ENCODE measurements around the gene CDH4.

DNA sequence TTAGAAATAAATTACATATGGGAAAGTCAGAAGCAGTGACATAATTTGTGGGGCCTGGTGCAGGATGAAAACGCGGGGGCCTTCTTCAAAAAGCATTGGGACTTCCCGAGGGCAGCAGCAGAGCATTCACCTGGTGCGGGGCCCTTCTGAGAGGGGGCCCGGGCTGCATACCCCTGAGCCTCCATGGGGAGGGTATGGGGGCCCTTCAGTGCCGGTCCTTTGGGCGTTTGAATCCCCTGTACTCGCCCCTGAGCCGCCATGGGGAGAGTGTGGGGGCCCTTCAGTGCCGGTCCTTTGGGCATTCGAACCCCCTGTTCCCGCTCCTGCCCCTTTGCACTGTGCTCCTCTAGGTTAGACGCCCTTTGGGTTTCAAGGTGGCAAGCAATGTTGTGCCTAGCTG is 283.5 kb downstream of the CDH4 start:
- TF ChIP-seq ZNF366 (tag by site-specific recombination; conservative IDR thresholded peaks at IDR 0.05) (no peak), ZNF274 (IDR thresholded peaks at IDR 0.05; ENCODE audit: low read length) (no peak), ZNF274 (tag by site-specific recombination; IDR thresholded peaks at IDR 0.05; ENCODE audit: borderline replicate concordance) (no peak)
- TF ChIP-seq, protein P1, sequence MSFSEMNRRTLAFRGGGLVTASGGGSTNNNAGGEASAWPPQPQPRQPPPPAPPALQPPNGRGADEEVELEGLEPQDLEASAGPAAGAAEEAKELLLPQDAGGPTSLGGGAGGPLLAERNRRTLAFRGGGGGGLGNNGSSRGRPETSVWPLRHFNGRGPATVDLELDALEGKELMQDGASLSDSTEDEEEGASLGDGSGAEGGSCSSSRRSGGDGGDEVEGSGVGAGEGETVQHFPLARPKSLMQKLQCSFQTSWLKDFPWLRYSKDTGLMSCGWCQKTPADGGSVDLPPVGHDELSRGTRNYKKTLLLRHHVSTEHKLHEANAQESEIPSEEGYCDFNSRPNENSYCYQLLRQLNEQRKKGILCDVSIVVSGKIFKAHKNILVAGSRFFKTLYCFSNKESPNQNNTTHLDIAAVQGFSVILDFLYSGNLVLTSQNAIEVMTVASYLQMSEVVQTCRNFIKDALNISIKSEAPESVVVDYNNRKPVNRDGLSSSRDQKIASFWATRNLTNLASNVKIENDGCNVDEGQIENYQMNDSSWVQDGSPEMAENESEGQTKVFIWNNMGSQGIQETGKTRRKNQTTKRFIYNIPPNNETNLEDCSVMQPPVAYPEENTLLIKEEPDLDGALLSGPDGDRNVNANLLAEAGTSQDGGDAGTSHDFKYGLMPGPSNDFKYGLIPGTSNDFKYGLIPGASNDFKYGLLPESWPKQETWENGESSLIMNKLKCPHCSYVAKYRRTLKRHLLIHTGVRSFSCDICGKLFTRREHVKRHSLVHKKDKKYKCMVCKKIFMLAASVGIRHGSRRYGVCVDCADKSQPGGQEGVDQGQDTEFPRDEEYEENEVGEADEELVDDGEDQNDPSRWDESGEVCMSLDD (tag by site-specific recombination; IDR thresholded peaks at IDR 0.05): no peak
